Measurements from ENCODE around the gene SAMD4A.

SAMD4A gene

GRCh38 chr14:54650331-54650958 lies 83.5 kb downstream of the SAMD4A start:
- peak in 1 of 2 experiments; percentile 60 for DNase-seq (ENCODE audit: low read depth in 1 of 2, low spot score in 1 of 2)
- no peak for TF ChIP-seq JUND (IDR thresholded peaks at IDR 0.05; ENCODE audit: low read depth)
- in situ Hi-C loops (cut with HindIII; ENCODE audit: low pct_unique_long_range_greater_than_20kb, low sequenced_read_pairs) = no loop called here

- TF ChIP-seq JUND (IDR thresholded peaks at IDR 0.05; ENCODE audit: low read depth) = no peak
- DNase-seq (ENCODE audit: low read depth in 1 of 2, low spot score in 1 of 2) = peak in 1 of 2 experiments; percentile 64
- in situ Hi-C loops (cut with HindIII; ENCODE audit: low pct_unique_long_range_greater_than_20kb, low sequenced_read_pairs) = no loop called here
Measured at GRCh38 chr14:54650959-54651351, 84.0 kb downstream of the SAMD4A start.

- no peak for DNase-seq (ENCODE audit: low read depth in 1 of 2, low spot score in 1 of 2)
- no peak for TF ChIP-seq JUND (IDR thresholded peaks at IDR 0.05; ENCODE audit: low read depth)
- in situ Hi-C loops (cut with HindIII; ENCODE audit: low pct_unique_long_range_greater_than_20kb, low sequenced_read_pairs) = no loop called here
Measured at GRCh38 chr14:54651649-54652048, 84.7 kb downstream of the SAMD4A start.

GRCh38 chr14:54652188-54652587 lies 85.3 kb downstream of the SAMD4A start:
- peak; percentile 66 to 91 for DNase-seq (ENCODE audit: low read depth in 1 of 2, low spot score in 1 of 2)
- in situ Hi-C loops (cut with HindIII; ENCODE audit: low pct_unique_long_range_greater_than_20kb, low sequenced_read_pairs) = no loop called here
- TF ChIP-seq JUND (IDR thresholded peaks at IDR 0.05; ENCODE audit: low read depth) = peak; percentile 90

- no peak for TF ChIP-seq JUND (IDR thresholded peaks at IDR 0.05; ENCODE audit: low read depth)
- DNase-seq (ENCODE audit: low read depth in 1 of 2, low spot score in 1 of 2) = peak in 1 of 2 experiments; percentile 52
- in situ Hi-C loops (cut with HindIII; ENCODE audit: low pct_unique_long_range_greater_than_20kb, low sequenced_read_pairs) = no loop called here
Measured at GRCh38 chr14:54652605-54653052, 85.7 kb downstream of the SAMD4A start.

- DNase-seq (ENCODE audit: low read depth in 1 of 2, low spot score in 1 of 2) = peak in 1 of 2 experiments; percentile 41
- in situ Hi-C loops (cut with HindIII; ENCODE audit: low pct_unique_long_range_greater_than_20kb, low sequenced_read_pairs) = no loop called here
- no peak for TF ChIP-seq JUND (IDR thresholded peaks at IDR 0.05; ENCODE audit: low read depth)
Measured at GRCh38 chr14:54653712-54654469, 87.0 kb downstream of the SAMD4A start.

- no peak for TF ChIP-seq JUND (IDR thresholded peaks at IDR 0.05; ENCODE audit: low read depth)
- in situ Hi-C loops (cut with HindIII; ENCODE audit: low pct_unique_long_range_greater_than_20kb, low sequenced_read_pairs) = no loop called here
- DNase-seq (ENCODE audit: low read depth in 1 of 2, low spot score in 1 of 2) = no peak
Measured at GRCh38 chr14:54654605-54655004, 87.7 kb downstream of the SAMD4A start.

GRCh38 chr14:54658836-54659235 lies 91.9 kb downstream of the SAMD4A start:
- no peak for TF ChIP-seq JUND (IDR thresholded peaks at IDR 0.05; ENCODE audit: low read depth)
- peak in 1 of 2 experiments; percentile 39 for DNase-seq (ENCODE audit: low read depth in 1 of 2, low spot score in 1 of 2)
- in situ Hi-C loops (cut with HindIII; ENCODE audit: low pct_unique_long_range_greater_than_20kb, low sequenced_read_pairs) = no loop called here

- no peak for TF ChIP-seq JUND (IDR thresholded peaks at IDR 0.05; ENCODE audit: low read depth)
- DNase-seq (ENCODE audit: low read depth in 1 of 2, low spot score in 1 of 2) = no peak
- in situ Hi-C loops (cut with HindIII; ENCODE audit: low pct_unique_long_range_greater_than_20kb, low sequenced_read_pairs) = no loop called here
Measured at GRCh38 chr14:54659365-54659764, 92.4 kb downstream of the SAMD4A start.

GRCh38 chr14:54660604-54661111 lies 93.7 kb downstream of the SAMD4A start:
- no peak for DNase-seq (ENCODE audit: low read depth in 1 of 2, low spot score in 1 of 2)
- in situ Hi-C loops (cut with HindIII; ENCODE audit: low pct_unique_long_range_greater_than_20kb, low sequenced_read_pairs) = no loop called here
- TF ChIP-seq JUND (IDR thresholded peaks at IDR 0.05; ENCODE audit: low read depth) = no peak

GRCh38 chr14:54662491-54663133 lies 95.7 kb downstream of the SAMD4A start:
- no peak for TF ChIP-seq JUND (IDR thresholded peaks at IDR 0.05; ENCODE audit: low read depth)
- in situ Hi-C loops (cut with HindIII; ENCODE audit: low pct_unique_long_range_greater_than_20kb, low sequenced_read_pairs) = no loop called here
- no peak for DNase-seq (ENCODE audit: low read depth in 1 of 2, low spot score in 1 of 2)

- in situ Hi-C loops (cut with HindIII; ENCODE audit: low pct_unique_long_range_greater_than_20kb, low sequenced_read_pairs) = no loop called here
- peak; percentile 50 to 93 for DNase-seq (ENCODE audit: low read depth in 1 of 2, low spot score in 1 of 2)
- TF ChIP-seq JUND (IDR thresholded peaks at IDR 0.05; ENCODE audit: low read depth) = peak; percentile 98
Measured at GRCh38 chr14:54664961-54665360, 98.0 kb downstream of the SAMD4A start.

- no peak for DNase-seq (ENCODE audit: low read depth in 1 of 2, low spot score in 1 of 2)
- in situ Hi-C loops (cut with HindIII; ENCODE audit: low pct_unique_long_range_greater_than_20kb, low sequenced_read_pairs) = no loop called here
- no peak for TF ChIP-seq JUND (IDR thresholded peaks at IDR 0.05; ENCODE audit: low read depth)
Measured at GRCh38 chr14:54665946-54666345, 99.0 kb downstream of the SAMD4A start.

All from T47D (cell line).